Neuron (in vitro differentiated cells): ENCODE measurements around the gene EFHC1.
"Not testable (repeated sequence)": the region's sequence is repeated elsewhere in the genome, so short reads cannot be mapped to it uniquely, and the experiment has no call there.

Experiments used
- H2AFZ ChIP-seq: one replicate; pipeline ENCODE4 v1.6.1; 2013; ENCODE audit warnings: low read depth, mild to moderate bottlenecking, inconsistent platforms, low read length, moderate library complexity
- H3K27me3 ChIP-seq: one replicate; pipeline ENCODE4 v1.6.1; 2013; ENCODE audit warnings: low read length; ENCODE audit not compliant: insufficient read depth
- H3K36me3 ChIP-seq: one replicate; pipeline ENCODE4 v1.6.1; 2013; ENCODE audit warnings: low read length; ENCODE audit not compliant: insufficient read depth
- H3K4me1 ChIP-seq: one replicate; pipeline ENCODE4 v1.6.1; 2013; ENCODE audit warnings: low read length; ENCODE audit not compliant: insufficient read depth
- H3K4me3 ChIP-seq: 2 replicates; pipeline ENCODE4 v1.5.1; 2013; ENCODE audit warnings: mild to moderate bottlenecking, low read length, moderate library complexity
- H3K9me3 ChIP-seq: one replicate; pipeline ENCODE4 v1.6.1; 2013; ENCODE audit warnings: low read length

Gene EFHC1

DNA sequence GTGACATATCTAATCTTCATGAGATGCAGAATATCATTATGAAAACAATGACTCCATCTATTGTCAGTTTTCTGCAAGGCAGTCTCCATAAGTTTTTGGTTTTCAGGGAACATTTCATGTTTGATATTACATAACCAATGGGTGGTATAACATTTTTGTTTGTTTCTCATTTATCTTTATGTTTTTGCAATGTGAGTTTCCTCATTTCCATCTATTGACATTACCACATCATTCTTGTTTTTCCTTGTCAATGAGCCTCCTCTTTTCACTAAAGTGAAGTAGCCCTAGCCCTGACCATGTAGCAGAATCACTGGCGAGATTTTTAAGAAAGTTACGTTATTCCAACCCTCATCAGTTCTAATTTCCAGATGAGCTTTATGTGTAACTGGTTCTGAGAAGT, 4.4 kb downstream of the EFHC1 start:
- H3K27me3 ChIP-seq, result no peaks in the 10 kb centered on the region
- no peaks in the 10 kb centered on the region for H3K9me3 ChIP-seq
- peaks cover 18% of the 10 kb centered on the region for H3K36me3 ChIP-seq
- no peak overlapping the region for H2AFZ ChIP-seq
- H3K4me1 ChIP-seq, result peaks cover 16% of the 10 kb centered on the region
- H3K4me3 ChIP-seq, result no peak overlapping the region

DNA sequence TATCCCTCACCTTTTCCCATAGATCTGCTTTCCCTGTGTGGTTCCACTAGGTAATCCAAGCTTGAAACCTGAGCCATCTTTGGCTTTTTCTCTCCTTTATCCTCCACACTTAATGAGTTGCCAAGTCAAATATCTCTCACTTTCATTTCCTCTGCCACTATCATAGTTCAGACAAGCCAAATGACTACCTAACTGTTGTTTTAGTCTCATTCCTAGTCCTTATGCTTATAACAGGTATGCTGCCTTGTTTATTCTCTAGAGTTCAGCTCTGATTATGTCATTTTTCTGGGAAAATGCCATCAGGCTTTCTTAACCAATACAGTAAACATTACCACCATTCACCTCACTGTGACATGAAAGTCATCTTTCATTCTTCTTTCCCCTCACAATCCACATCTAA, 6.5 kb downstream of the EFHC1 start:
- Histone ChIP-seq H3K27me3 (no peaks in the 10 kb centered on the region), H3K4me1 (peaks cover 9% of the 10 kb centered on the region), H3K9me3 (no peaks in the 10 kb centered on the region), H2AFZ (no peak overlapping the region), H3K36me3 (peaks cover 18% of the 10 kb centered on the region), H3K4me3 (no peak overlapping the region)

DNA sequence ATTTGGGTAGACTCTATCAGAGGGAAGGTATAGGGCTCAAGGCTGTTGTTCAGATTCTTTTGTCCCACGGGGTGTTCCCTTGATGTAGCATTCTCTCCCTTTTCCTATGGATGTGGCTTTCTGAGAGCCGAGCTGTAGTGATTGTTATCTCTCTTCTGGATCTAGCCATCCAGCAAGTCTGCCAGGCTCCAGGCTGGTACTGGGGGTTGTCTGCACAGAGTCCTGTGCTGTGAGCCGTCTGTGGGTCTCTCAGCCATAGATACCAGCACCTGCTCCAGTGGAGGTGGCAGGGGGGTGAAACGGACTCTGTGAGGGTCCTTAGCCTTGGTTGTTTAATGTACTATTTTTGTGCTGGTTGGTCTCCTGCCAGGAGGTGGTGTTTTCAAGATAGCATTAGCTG, 13.2 kb downstream of the EFHC1 start:
- H3K9me3 ChIP-seq, H3K4me3 ChIP-seq, H3K27me3 ChIP-seq, H3K4me1 ChIP-seq, H2AFZ ChIP-seq: not testable (repeated sequence)
- peaks cover 11% of the 10 kb centered on the region for H3K36me3 ChIP-seq

DNA sequence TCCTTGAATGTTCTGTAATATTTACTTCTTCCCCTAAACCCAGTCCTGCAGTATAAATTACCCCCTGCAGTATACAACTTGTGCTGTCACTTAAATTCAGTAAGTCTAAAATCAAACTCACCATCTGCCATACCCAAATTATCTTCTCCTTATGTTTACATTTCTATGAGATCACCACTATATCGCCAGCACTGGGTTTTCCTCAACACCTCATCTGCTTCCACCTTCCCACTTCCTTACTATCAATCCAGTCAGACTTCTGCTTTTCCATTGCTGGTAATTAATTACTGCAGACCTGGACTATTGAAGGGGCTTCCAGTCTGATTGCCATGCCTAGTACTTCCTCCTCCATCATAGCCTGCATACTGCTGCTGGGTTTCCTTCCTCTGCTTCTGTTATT, 15.2 kb downstream of the EFHC1 start:
- no peaks in the 10 kb centered on the region for H3K4me1 ChIP-seq
- no peak overlapping the region for H2AFZ ChIP-seq
- H3K9me3 ChIP-seq, result no peaks in the 10 kb centered on the region
- no peaks in the 10 kb centered on the region for H3K27me3 ChIP-seq
- H3K36me3 ChIP-seq, result peaks cover 20% of the 10 kb centered on the region
- H3K4me3 ChIP-seq, result no peak overlapping the region

DNA sequence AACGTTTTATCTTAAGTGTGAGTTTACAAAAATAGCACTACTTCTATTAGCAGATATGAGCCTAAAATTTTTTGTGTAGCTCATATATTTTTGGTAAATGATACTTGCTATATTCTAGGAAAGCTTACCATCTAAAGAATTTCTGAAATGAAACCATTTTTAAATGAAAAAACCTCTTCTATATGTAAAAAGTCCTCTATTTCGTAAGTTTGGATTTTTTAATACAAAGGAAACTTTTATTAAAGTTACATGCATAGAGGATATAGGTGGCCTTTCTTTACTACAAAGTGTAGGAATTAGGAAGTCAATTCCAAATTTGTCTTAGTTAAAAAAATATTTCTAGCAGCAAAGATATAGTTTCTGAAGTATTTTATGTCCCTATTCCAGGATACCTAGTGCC, 18.8 kb downstream of the EFHC1 start:
- Histone ChIP-seq H3K36me3 (peaks cover 21% of the 10 kb centered on the region), H3K4me1 (no peaks in the 10 kb centered on the region), H3K27me3 (no peaks in the 10 kb centered on the region), H3K9me3 (no peaks in the 10 kb centered on the region), H2AFZ (no peak overlapping the region), H3K4me3 (no peak overlapping the region)

DNA sequence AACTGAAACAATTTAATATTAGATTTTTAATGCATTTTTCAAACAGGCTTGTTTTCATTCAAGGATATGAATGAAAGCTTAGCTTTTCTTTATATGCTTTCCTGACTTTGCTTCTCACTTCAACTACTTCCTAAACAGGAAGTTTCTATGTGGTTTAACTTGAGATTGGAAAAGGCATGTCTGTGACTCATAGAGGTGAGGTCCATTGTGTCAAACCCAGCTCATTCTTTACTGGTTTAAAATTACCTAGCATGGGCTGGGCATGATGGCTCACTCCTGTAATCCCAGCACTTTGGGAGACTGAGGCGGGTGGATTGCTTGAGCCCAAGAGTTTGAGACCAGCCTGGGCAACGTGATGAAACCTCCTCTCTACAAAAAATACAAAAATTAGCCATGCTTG, 34.4 kb downstream of the EFHC1 start:
- H3K9me3 ChIP-seq, result no peaks in the 10 kb centered on the region
- H3K27me3 ChIP-seq, result no peaks in the 10 kb centered on the region
- H3K4me1 ChIP-seq, result no peaks in the 10 kb centered on the region
- no peak overlapping the region for H3K4me3 ChIP-seq
- H3K36me3 ChIP-seq, result peaks cover 3% of the 10 kb centered on the region
- no peak overlapping the region for H2AFZ ChIP-seq

DNA sequence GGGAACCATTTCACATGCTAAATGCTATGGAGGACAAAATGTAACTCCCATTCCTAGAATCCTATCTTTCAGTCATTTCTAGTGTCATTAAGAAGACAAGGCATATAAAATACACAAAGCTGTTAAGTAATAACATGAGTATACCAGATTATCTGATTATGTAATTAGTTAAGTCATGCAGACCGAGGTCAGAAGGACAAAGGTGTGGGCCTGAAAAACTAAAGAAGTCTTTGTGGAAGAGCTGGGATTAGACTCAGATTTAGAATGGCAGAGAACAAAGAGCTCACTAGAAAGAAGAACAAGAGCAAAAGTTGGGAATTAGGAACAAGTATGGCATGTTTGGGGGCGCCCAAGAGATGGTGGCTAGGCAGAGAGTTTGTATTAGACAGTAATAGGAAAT, 37.0 kb downstream of the EFHC1 start:
- H3K9me3 ChIP-seq, result no peaks in the 10 kb centered on the region
- H2AFZ ChIP-seq, result no peak overlapping the region
- no peak overlapping the region for H3K4me3 ChIP-seq
- H3K4me1 ChIP-seq, result no peaks in the 10 kb centered on the region
- peaks cover 3% of the 10 kb centered on the region for H3K36me3 ChIP-seq
- no peaks in the 10 kb centered on the region for H3K27me3 ChIP-seq

DNA sequence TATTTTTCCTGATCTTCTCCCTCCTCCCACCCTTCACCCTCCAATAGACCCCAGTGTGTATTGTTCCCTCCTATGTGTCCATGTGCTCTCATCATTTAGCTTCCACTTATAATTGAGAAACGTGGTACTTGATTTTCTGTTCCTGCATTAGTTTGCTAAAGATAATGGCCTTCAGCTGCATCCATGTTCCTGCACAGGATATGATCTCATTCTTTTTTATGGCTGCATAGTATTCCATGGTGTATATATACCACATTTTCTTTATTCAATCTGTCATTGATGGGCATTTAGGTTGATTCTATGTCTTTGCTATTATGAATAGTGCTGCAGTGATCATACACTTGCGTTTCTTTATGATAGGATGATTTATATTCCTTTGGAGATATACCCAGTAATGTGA, 41.1 kb downstream of the EFHC1 start:
- not testable (repeated sequence) for H2AFZ ChIP-seq, H3K4me3 ChIP-seq, H3K4me1 ChIP-seq, H3K36me3 ChIP-seq, H3K9me3 ChIP-seq, H3K27me3 ChIP-seq

DNA sequence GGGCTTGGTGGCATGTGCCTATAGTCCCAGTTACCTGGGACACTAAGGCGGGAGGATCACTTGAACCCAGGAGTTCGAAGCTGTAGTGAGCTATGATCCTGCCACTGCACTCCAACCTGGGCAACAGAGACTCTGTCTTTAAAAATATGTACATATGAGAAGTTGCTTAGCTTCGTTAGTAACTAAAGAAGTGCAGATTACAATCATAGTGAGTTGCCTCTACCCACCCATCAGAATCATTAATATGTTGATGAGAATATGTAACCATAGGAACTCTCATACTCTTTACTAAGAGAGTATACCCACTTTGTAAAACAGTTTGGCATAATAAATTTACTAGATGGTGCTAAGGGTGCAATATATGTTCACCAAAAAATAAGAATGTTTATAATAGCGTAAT, 54.0 kb downstream of the EFHC1 start:
- Histone ChIP-seq H3K9me3 (no peaks in the 10 kb centered on the region), H3K36me3 (peaks cover 4% of the 10 kb centered on the region), H3K27me3 (no peaks in the 10 kb centered on the region), H3K4me1 (no peaks in the 10 kb centered on the region), H3K4me3 (no peak overlapping the region), H2AFZ (no peak overlapping the region)

DNA sequence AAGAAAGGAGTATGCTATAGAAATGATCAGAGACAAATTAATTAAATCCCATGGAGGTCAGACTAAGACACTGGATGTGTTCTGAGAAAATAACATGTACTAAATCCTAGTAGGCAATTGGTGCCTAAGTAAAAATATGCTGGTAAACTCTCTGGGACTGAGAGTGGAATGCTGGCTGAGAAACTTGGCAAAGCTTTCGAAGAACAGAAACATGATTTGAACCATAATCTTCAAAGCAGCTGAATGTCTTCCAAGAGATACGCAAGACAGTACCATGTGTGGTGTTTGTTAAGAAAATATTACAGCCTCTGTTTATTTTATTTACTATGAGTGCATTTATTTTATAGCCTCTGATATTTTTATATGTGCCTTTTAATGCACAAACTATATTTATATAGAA, 55.2 kb downstream of the EFHC1 start:
- Histone ChIP-seq H3K4me1 (no peaks in the 10 kb centered on the region), H3K27me3 (no peaks in the 10 kb centered on the region), H3K4me3 (no peak overlapping the region), H3K36me3 (peaks cover 6% of the 10 kb centered on the region), H3K9me3 (no peaks in the 10 kb centered on the region), H2AFZ (no peak overlapping the region)

DNA sequence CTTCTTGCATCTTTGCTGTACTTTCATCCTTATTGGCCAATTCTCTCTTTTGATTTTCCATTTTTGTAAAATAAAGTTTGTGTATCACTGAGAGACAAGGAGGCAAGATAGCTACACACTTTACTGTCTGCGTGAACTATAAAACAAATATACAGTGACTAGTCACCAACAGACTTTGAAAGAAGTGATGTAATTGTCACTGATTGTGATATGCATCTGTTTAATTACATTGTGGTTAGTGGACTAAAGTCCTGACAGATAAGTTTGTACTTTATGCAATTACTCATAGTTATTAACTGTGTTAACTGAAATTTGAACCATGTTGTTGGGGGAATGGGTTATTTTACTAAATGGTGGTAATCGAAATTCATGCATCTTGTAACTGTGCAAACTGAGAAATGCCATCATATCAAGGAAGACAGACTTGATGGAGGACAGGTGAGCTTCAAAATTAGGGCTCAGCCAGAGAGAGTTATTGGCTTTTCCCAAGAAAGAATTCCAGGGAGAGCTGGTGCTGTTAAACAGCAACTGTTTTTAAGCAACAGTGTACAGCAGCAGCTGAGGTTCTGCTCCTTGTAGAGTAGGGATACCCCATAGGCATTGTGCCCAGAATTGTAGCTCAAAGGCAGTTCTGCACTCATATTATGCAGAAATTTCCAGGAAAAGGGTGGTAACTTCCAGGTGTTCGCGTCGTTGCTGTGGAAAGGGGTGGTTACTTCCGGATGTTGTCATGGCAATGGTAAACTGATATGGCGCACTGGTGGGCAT, 62.9 kb downstream of the EFHC1 start:
- Histone ChIP-seq H3K27me3 (no peaks in the 10 kb centered on the region), H2AFZ (no peak overlapping the region), H3K9me3 (no peaks in the 10 kb centered on the region), H3K4me3 (no peak overlapping the region), H3K4me1 (no peaks in the 10 kb centered on the region), H3K36me3 (peaks cover 16% of the 10 kb centered on the region)

DNA sequence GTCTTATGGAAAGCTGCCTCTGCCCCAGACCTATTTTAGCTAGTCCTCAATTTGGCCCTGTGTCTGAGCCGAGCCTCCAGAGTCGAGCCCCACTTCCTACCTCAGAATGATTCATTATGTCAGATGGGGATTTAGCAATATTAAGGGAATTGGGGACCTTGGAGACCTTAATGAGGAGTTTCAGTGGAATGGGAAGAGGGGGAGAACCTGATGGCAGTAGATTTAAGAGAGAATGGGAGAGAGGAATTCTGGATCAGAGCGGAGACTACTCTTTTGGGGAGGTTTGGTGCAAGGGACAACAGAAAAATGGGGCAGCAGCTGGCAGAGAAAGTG, 63.5 kb downstream of the EFHC1 start:
- no peak overlapping the region for H2AFZ ChIP-seq
- no peaks in the 10 kb centered on the region for H3K4me1 ChIP-seq
- H3K4me3 ChIP-seq, result no peak overlapping the region
- H3K36me3 ChIP-seq, result peaks cover 18% of the 10 kb centered on the region
- H3K27me3 ChIP-seq, result no peaks in the 10 kb centered on the region
- no peaks in the 10 kb centered on the region for H3K9me3 ChIP-seq

DNA sequence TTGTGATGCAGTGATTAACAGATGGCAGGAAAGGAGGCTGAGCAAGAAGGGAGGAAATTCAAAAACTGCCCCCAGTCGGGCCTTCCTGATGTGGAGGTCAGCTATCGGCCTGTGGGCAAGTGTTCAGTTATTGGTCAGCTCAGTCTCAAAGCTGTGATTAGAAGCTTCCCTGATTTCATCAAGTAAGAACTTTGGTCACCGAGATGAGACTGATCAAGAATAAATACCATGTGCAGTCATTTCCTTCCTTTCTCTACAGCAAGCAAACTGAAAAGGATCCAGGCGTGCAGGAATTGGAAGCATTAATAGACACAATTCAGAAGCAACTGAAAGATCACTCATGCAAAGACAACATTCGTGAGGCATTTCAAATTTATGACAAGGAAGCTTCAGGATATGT, 69.7 kb downstream of the EFHC1 start:
- Histone ChIP-seq H3K4me3 (no peak overlapping the region), H3K4me1 (no peaks in the 10 kb centered on the region), H2AFZ (no peak overlapping the region), H3K27me3 (no peaks in the 10 kb centered on the region), H3K36me3 (peaks cover 33% of the 10 kb centered on the region), H3K9me3 (no peaks in the 10 kb centered on the region)
